Fibroblast of the aortic adventitia (primary cell): ENCODE data around the gene FUT2. TPM values are rescaled to one million over a fixed set of nuclear protein-coding genes. Genes with fewer than 3 reads are reported as not detected.
"Not testable (repeated sequence)": the region's sequence is repeated elsewhere in the genome, so short reads cannot be mapped to it uniquely, and the experiment has no call there.

Source experiments
- DNase-seq: peaks from one replicate; pipeline ENCODE4 v3.0.0-alpha.2; 2010; ENCODE audit warnings: low read depth
- H3K4me3 ChIP-seq: 2 replicates; pipeline ENCODE4 v1.5.1; 2011; ENCODE audit warnings: low read depth, mild to moderate bottlenecking, control low read depth, low read length, moderate library complexity
- CTCF ChIP-seq: IDR thresholded peaks from 2 replicates; pipeline ENCODE4 v1.5.1; 2011; ENCODE audit warnings: mild to moderate bottlenecking, low read length, control low read depth, inconsistent platforms; ENCODE audit not compliant: insufficient read depth
- total RNA-seq: library from RNA; depleted of rRNA; stranded (reverse); fragments of >200 nt; gene quantifications from 2 replicates; pipeline ENCODE4 v1.2.3, GENCODE V29; 2012; ENCODE audit warnings: low replicate concordance

Gene FUT2
- total RNA-seq, 1 donor = not detected

- no peak overlapping the region for H3K4me3 ChIP-seq
- no peak for TF ChIP-seq CTCF
- DNase-seq = no peak
These were observed 19.3 kb upstream of the FUT2 start for GRCh38 chr19:48676487-48676886.

GRCh38 chr19:48676887-48677286 lies 18.9 kb upstream of the FUT2 start:
- TF ChIP-seq CTCF = no peak
- DNase-seq = no peak
- no peak overlapping the region for H3K4me3 ChIP-seq

- peak; percentile 23 for DNase-seq
- H3K4me3 ChIP-seq = no peak overlapping the region
- TF ChIP-seq CTCF = no peak
These were observed 17.6 kb upstream of the FUT2 start for GRCh38 chr19:48678201-48678600.

GRCh38 chr19:48680006-48680405 lies 15.8 kb upstream of the FUT2 start:
- DNase-seq, H3K4me3 ChIP-seq: not testable (repeated sequence)

- no peak for DNase-seq
- H3K4me3 ChIP-seq = no peak overlapping the region
These were observed 15.2 kb upstream of the FUT2 start for GRCh38 chr19:48680436-48681126.

GRCh38 chr19:48681127-48681470 lies 14.7 kb upstream of the FUT2 start:
- no peak overlapping the region for H3K4me3 ChIP-seq
- TF ChIP-seq CTCF = no peak
- DNase-seq = peak; percentile 56

More at GRCh38 chr19:48680436-48681126, 15.2 kb upstream of the FUT2 start:
- TF ChIP-seq CTCF = no peak

- DNase-seq = peak; percentile 31
- TF ChIP-seq CTCF = no peak
- no peak overlapping the region for H3K4me3 ChIP-seq
These were observed 12.4 kb upstream of the FUT2 start for GRCh38 chr19:48683349-48683748.
